NCI-H187 (cell line): ENCODE data around the gene SRGAP2C.
"Not testable (repeated sequence)": the region's sequence is repeated elsewhere in the genome, so short reads cannot be mapped to it uniquely, and the experiment has no call there.

Experiments used
- DNase-seq, 2 experiments: peaks; one replicate each; lab custom pipeline; 2025; lab: John Stamatoyannopoulos, UW

The SRGAP2C gene

DNA sequence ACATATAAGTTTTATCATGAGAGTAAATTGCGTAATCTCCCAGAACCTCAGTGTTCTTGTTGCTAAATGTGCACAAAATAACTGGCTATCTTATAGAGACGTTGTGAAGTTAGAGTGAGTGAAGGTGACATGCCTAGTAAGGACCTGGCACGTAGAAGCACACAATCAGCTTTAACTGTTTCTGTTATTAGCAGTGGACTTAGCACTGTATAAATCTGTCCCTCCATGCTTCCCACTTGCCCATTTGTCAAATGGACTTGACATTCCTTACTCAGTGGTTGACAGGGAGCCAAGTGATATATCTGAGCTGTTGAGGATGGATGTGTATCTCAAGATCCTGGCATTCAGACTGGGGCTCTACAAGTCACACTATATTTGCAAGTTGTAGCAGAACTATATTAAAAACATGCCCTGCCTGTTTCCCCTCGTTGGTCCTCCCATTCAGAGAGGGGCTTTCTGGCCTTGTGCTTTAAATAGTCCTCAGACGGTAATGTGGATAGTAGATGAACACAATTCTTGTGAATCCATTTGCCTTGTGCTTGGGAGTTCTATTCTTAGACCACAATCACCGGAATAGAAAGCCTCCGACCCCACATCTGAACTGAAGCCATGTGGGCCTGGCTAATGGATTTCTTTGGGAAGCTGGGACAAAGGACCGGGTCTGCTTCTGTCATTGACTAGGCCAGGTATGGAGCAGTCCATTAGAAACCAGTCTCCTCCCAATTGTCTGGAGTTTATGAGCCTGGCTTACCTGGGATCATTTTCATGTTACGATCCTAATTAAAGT lies 43.0 kb downstream of the SRGAP2C start:
- DNase-seq: not testable (repeated sequence)

DNA sequence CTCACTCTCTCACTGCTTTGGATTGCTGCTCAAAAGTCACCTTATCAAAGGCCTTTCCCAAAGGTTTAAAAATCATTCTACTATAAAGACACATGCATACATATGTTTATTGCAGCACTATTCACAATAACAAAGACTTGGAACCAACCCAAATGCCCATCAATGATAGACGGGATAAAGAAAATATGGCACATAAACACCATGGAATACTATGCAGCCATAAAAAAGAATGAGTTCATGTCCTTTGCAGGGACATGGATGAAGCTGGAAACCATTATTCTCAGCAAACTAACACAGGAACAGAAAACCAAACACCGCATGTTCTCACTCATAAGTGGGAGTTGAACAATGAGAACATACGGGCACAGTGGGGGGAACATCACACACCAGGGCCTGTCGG lies 45.9 kb downstream of the SRGAP2C start:
- DNase-seq: not testable (repeated sequence)

DNA sequence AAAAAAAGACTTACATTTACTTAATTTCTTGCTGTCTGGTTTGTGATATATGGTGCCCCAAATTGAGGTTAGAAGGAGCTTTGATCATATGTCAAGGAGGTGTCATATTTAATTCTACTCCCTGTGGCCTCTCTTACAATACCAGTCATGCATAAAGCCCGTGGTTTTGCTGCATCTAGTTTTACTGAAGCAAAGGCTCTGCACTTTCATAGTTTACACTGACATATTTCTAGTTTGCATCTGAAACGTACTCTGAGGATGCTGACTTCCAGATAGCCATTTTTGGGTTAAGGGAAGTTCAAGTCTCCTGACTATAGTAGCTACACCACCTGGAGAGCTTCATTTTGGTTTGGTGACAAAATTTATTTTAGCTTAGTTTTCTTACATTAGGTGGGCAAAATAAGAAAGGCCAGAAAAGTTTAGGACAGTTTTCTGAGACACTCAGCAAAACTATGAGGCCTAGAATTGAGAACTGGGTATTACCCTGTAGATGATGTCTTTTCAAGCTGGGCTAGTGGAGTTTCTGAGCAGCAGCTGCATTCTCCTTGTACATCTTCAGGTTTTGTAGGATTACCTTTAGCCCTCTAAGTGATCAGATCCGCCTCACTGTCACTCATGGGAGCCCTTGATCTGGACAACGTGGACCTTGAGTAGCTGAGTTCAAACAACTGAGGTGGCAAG lies 47.8 kb downstream of the SRGAP2C start:
- not testable (repeated sequence) for DNase-seq

DNA sequence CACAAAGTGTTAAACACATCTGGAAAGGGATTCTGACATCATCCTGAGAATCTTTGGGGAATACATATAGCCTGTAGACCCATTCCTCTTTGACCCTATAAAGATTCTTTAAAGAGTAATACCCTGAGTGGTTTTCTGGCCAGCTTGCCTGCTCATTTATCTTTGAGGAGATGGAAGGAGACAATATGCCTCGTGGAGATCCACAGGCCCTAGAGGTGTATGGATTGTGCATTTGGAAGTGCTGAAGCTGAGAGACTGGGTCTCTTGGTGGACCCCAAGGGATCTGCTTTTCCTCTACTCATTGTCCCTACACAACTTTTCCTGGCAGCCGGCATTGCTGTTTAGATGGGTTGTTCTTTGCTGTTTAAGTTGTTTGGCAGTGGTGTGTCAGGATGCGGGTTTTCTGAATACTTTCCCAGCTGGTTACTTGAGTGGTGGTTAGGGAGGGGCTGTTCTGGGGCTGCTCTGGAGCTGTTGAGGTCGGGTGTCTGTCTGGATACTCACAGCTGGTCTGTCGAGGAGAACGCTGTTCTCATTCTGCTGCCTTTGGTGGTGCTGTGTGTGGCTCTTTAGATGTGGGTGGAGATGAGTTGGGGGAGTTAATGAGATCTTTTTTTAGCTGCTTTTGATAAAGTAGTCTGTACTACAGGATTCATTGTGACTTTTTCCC lies 49.5 kb downstream of the SRGAP2C start:
- DNase-seq: not testable (repeated sequence)

DNA sequence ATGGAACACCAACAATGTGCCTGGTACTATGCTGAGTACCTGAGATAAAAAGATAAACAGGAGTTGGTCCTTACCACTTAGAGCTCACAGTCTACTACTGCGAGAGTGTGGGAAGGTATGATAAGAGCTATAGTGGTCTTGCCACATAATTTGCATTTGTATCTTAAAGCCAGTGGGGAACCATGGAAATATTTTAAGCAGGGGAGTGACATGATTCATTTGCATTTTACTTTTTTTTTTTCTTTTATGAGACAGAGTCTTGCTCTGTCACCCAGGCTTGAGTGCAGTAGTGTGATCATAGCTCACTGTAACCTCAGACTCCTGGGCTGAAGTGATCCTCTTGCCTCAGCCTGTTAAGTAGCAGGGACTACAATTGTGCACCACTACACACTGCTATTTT lies 53.6 kb downstream of the SRGAP2C start:
- DNase-seq: not testable (repeated sequence)

DNA sequence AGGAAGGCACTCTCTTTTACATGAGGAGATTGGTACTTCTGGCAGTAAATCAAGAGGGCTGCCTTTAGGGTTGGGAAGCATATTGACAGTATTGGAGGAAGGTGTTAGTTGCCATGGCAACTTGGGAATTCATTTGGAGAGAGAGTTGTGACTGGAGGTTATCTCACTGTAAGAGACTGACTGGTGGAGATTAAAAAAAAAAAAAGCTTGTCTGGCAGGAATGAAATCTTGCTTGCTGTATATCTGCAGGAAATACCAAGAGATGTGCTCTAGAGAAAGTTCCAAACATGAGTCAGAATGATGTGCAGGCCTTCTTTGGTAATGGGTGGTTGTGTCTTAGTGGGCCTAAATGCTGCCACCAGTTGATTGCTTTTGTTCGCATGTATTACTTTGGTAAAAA lies 59.1 kb downstream of the SRGAP2C start:
- not testable (repeated sequence) for DNase-seq

DNA sequence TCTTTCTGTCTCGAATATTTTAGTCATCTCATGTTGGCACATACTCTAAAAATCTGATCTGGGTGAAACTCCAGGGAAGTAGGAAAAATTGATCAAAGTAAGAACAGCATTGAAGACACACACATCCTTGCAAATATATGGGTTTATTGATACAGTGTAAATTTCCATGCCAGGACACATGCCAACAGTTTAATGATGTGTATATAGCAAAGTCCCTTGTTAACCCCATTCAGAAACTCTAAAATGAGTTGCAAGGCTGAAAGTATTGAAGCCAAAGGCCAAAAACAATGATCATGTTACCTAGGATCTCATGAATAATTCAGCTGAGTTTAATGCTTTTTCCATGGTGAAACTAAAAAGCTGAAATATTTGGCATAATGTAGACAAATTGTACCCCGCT lies 61.6 kb downstream of the SRGAP2C start:
- DNase-seq: not testable (repeated sequence)

DNA sequence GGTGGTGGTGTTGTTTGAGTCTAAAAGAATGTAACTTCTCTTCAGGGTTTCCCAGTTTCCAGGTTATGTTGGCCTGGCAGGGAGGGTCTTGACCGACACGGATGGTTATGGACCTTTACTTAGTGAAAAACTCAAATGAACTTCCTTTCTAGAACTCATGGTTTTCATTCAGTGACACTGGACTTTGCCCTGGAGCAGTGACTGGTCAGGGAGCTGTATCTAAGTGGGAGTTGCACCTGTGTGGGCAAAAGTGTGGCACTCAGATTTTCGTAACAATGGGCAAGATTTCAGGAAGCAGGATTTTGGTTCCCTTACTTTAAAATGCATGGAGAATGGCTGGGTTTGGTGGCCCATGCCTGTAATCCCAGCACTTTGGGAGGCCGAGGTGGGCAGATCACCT lies 67.9 kb downstream of the SRGAP2C start:
- not testable (repeated sequence) for DNase-seq

DNA sequence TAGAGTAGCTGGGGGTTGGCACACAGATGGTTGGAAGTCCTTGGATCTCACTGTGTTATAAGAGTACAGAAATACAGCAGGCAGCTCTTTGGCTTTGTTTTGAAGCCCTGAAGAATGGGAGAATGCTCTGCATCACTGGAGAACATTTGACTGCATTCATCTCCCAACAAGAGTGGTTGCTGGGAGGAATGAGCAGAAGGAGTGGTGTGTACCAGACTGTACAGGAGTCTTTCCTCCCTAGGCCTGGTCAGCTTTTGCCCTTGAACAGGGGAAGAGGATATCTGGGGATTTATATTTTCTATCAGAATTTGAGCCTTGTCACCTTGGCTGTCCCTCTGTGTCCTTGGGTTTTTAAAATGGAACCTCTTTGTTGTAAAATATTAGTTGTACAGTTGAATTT lies 69.8 kb downstream of the SRGAP2C start:
- not testable (repeated sequence) for DNase-seq

DNA sequence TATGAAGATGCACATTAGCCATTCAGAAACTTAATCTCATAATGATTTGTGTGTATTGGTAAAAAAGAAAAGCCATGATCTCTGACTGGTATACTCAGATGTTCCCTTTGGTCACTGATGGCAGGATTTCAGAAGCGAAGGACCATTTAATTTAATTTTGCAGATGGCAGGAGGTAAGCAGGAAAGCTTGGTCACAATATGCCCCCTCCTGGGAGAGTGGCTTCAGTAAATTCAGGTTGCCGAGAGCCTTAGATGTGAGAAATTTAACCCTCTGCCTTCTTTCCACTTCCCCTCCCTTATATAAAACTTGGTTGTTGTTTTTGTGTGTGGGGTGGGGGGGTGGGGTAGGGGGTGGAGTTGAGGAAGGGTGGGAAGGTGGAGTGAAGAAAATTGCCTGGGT lies 72.9 kb downstream of the SRGAP2C start:
- DNase-seq: not testable (repeated sequence)

DNA sequence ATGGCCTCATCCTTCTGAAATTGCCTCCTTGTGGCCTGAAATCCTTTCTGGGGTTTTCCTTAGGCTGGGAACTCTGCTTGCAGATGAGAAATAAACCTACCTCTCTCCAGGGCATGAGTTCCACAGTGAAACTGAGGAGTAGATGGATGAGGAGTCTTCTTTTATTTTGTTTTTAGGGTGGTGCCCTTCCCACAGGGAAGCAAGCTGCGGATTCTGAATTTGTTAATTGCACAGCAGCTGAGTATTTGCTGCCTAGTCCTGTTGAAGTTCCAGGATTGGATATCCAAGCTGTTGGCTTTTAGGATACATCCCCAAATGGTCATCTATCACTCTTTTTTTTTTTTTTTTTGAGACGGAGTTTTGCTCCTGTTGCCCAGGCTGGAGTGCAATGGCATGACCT lies 73.4 kb downstream of the SRGAP2C start:
- not testable (repeated sequence) for DNase-seq

DNA sequence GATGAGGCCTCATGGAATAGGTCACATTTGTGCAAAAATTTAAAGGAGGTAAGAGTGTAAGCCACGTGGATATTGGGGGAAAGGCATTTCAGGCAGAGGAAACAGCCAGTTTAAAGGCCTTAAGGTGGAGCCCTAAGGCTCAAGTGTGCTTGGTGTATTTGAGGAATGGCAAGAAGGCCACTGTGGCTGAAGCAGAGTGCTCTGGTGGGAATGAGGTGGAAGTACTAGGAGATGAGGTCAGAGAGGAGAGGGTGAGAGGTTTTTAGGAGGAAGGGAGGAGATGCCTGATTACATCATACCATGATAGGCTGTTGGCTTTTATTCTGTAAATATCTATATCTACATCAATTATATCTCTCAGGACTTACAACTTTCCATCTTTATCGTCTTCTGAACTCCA lies 75.4 kb downstream of the SRGAP2C start:
- DNase-seq: not testable (repeated sequence)

DNA sequence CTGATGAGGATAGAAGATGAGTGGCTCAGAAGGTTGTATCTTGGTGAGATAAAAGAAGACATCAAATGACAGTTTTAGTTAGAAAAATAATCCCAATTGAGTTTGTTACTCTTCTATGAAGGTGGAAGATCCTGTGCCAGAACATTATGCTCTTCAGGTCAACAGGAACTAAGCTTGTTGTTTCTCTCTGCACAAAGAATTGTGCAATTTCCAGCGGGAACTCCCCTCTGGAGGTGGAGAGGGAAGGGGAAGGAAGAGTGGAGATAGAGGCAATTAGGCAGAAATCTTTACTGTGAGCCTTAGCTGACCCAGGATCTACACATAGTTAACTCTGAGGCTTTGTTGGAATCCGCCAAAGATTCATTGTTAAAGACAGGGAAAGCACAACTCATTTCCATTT lies 77.4 kb downstream of the SRGAP2C start:
- DNase-seq: not testable (repeated sequence)

DNA sequence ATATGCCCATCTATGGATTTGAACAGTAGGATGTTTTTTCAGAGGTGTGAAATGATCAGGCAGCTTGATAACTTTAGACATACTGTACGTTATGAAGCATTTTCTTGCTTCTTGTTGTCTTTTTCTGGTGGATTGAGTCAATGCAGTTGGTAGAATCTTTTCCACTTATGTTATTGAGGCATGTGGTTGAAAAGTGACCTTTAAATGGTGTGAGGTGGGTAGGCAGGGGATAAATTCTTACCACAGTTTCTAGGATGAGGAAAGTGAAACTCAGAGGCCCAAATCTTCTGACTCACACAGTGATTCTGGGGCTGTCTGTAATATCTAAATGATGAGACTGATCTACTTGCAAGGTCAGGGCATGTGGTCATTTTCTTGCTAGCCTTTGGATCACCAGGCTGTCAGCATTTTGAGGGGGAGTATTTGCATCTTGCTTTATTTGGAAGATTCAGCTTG lies 79.0 kb downstream of the SRGAP2C start:
- DNase-seq: not testable (repeated sequence)

DNA sequence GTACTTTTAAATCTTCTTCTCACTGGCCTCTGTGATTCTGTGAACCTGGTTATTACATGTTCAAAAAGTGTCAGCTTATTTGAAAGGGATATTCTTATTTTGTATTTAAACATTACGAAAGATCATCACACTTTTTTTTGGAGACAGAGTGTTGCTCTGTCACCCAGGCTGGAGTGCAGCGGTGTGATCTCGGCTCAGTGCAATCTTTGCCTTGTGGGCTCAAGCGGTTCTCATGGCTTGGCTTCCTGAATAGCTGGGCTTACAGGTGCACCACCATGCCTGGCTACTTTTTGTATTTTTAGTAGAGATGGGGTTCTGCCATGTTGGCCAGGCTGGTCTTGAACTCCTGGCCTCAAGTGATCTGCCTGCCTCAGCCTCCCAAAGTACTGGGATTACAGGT lies 82.3 kb downstream of the SRGAP2C start:
- not testable (repeated sequence) for DNase-seq

DNA sequence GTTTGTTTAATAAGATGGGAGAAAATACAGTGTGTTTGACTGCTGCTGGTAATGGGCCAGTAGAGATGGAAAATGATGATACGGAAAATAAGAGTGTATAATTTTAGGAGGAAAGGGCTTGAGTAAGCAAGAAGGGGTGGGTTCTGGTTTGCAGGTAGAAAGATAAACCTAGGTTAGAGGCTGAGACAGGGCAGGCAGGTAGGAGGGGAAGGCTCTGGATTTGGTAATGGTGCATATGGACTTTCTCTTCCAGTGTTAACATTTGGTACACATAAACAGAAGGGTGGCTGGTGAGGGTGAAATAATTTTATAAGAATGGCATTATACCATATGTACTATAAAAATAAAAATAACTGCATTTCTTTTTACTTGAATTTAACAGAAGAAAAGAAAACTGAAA lies 84.5 kb downstream of the SRGAP2C start:
- DNase-seq: not testable (repeated sequence)

DNA sequence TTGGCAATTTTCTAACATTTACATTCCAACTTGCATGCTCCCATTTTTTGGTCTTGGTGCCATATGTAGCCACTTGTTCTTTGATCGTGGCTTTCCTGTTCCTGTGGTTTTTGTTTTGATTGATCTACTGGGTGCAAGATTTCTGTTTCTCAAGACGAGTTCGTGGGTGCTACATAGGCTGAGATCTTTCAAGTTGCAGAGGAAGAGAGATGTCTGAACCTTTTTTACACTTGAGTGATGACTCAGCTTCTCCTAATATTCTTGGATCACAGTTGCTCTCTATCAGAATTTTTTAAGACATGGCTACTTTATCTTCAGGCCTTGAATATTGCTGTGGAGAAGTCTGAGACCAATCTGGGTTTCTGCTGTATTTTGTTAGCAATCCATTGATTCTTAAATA lies 85.2 kb downstream of the SRGAP2C start:
- not testable (repeated sequence) for DNase-seq

DNA sequence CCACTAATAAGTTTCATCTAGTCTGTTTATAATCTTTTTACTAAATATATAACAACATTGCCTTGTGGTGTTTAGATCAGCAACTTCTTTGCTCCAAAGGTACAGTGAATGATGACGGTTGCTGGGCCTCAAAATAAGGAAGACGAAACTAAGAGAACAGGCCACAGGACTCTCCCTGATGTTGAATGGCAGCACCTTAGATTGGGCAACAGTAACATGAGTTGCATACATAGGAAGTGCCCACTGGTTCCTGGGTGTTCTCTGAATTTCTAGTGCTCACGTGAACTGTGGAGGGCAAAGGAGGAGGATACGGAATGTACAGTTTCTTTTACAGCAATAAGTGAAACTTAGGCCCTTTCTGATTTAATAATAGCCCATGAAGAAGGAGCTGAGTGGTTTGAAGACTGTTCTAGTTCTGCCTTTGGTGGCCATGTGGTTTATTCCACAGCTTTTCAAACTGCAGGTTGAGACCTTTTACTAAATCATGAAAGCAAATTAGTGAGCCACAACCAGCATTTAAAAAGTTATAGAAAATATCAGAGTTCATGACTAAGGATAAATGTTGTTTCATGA lies 86.5 kb downstream of the SRGAP2C start:
- DNase-seq: not testable (repeated sequence)

DNA sequence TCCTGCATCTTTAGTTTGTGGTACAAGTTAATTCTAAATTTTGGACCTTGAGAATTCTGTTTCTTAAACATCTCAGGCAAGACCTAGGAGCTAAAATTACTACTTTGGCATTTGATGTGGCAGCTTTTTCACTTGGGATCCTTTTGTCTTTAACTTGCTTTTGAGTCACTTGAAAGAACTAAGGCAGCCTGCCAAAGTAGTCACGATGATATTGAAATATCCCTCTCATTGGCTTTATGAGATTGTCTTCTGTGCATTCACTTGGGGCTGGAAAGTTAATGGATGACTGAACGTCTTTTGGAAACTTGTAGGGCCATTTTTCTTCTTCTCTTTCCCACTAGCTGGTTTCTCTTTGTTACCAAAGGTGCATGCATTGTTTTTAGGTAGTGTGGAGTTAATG lies 90.7 kb downstream of the SRGAP2C start:
- DNase-seq: not testable (repeated sequence)

DNA sequence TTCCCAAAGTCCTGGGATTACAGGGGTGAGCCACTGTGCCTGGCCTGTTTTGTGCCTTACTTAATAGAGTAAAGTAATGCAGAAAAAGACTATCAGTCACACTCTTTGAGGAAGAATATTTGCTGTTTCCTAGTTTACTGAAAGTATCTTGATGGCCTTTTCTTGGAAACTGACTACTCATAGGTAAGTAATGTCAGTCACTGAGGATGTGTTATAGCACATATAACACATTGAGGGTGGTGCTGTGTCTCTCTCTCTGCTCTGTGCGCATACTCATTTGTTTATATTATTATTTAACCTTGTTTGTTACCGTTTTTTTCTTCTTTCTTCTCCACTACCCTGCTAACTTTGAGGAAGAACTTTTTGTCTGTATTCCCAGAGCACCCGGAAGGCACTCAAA lies 93.4 kb downstream of the SRGAP2C start:
- not testable (repeated sequence) for DNase-seq

DNA sequence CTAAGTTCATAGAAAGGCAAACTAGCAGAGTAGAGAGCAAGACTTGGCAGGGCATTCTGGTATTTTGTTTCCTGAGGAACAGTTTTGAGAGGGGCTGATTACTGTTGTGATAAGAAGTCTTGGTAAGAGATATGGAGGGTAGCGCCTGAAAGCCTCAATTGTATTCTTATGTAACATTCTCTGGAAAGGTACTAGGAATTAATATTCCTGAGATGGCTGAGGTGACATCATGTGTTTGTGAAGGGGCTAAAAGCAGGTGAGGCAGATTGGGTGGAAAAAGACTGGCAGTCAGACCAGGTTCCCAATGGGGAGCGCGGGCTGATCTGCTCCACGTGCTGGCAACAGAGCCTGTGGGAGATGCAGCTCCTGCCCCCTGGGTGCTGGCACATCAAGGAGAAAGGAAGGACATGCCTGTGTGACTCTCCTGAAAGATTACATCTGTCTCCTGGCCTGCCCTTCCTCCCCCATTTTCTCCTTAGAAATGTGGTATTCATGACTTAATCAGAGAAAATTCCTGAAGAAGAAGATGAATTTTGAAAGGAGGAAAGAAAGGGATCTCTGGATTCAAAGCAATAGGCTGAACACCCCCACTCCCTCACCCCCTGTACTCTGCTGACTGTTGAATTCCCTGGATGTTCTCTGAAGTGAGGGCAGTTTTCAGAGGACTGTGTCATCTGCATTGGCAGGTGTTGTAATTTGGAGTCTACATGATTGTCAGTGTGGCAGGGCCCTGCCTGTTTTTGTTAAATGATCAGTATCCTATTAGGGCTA lies 94.2 kb downstream of the SRGAP2C start:
- DNase-seq: not testable (repeated sequence)

DNA sequence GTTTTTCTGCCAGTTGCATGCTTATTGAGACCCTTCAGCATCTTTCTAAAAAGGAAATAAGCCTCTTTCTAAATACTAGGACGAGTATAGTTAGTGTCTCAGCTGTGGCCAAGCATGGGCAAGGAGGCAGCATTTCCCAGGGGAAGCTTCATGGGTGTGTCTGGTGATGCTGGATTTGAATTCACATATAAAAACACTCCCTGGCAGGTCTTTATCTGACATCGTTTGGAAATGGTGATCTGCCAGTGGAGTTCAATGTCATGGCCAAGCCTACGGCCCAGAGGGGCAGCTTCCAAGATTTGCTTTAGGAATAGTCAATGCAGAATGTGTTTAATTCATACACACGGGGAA lies 94.7 kb downstream of the SRGAP2C start:
- DNase-seq: not testable (repeated sequence)
